IMR-90 (cell line): ENCODE measurements around the gene AXIN1. TPM values are rescaled to one million over a fixed set of nuclear protein-coding genes. Genes with fewer than 3 reads are reported as not detected.

Source experiments
- ATAC-seq: fragments of 200-7000 bp; cut with Tn5 transposase; 2 replicates; pipeline ENCODE4 v1.9.1; 2020; ENCODE audit warnings: low read depth, mild to moderate bottlenecking, moderate library complexity
- BruUV-seq: library from RNA; stranded (reverse); fragments of 400-500 nt; replicated peaks from 2 replicates; lab custom pipeline; 2021; lab: Mats Ljungman, UMichigan
- CTCF ChIA-PET: fragments of 300-600 bp; formaldehyde crosslinking; extraction: SDS; loops from one replicate; lab custom pipeline; 2021; ENCODE audit warnings: antibody characterized with exemption; lab: Yijun Ruan, JAX
- POLR2A ChIA-PET: fragments of 300-600 bp; sonication (Branson Sonifier 250); formaldehyde crosslinking; loops from one replicate; lab custom pipeline; 2022; ENCODE audit warnings: antibody characterized with exemption; ENCODE audit not compliant: unreplicated experiment; lab: Charles Lee
- DNase-seq: peaks from one replicate; pipeline ENCODE4 v3.0.0; 2013
- H2AFZ ChIP-seq: replicated peaks from 2 replicates; pipeline ENCODE3; 2013; ENCODE audit warnings: low read length, mild to moderate bottlenecking; ENCODE audit not compliant: poor library complexity
- H2AK5ac ChIP-seq: 2 replicates; pipeline ENCODE4 v1.6.1; 2013; ENCODE audit warnings: low read depth, low read length, inconsistent platforms
- H2AK9ac ChIP-seq: replicated peaks from 2 replicates; pipeline ENCODE3; 2013; ENCODE audit warnings: mild to moderate bottlenecking, low read depth, low read length, moderate library complexity; ENCODE audit not compliant: poor library complexity
- H2BK120ac ChIP-seq: 2 replicates; pipeline ENCODE4 v1.6.1; 2013; ENCODE audit warnings: low read depth, low read length, inconsistent platforms
- H2BK15ac ChIP-seq: 3 replicates; pipeline ENCODE4 v1.6.1; 2013; ENCODE audit warnings: low read depth, low read length, inconsistent platforms
- H2BK20ac ChIP-seq: 2 replicates; pipeline ENCODE4 v1.6.1; 2013; ENCODE audit warnings: low read depth, mild to moderate bottlenecking, inconsistent platforms, low read length, moderate library complexity
- H2BK5ac ChIP-seq: 2 replicates; pipeline ENCODE4 v1.6.1; 2013; ENCODE audit warnings: mild to moderate bottlenecking, low read depth, low read length, inconsistent platforms; ENCODE audit not compliant: poor library complexity, severe bottlenecking
- H3K14ac ChIP-seq: replicated peaks from 2 replicates; pipeline ENCODE4 v1.6.1; 2013; ENCODE audit warnings: low read depth, low read length, inconsistent platforms
- H3K18ac ChIP-seq: 2 replicates; pipeline ENCODE4 v1.6.1; 2013; ENCODE audit warnings: low read depth, low read length, control low read depth
- H3K23ac ChIP-seq: 2 replicates; pipeline ENCODE4 v1.6.1; 2013; ENCODE audit warnings: low read depth, low read length, inconsistent platforms
- H3K27ac ChIP-seq: 2 replicates; pipeline ENCODE4 v1.5.1; 2013; ENCODE audit warnings: mild to moderate bottlenecking, control low read depth, low read length; ENCODE audit not compliant: insufficient read depth
- H3K27me3 ChIP-seq: 2 replicates; pipeline ENCODE4 v1.6.1; 2013; ENCODE audit warnings: low read length; ENCODE audit not compliant: control insufficient read depth, insufficient read depth
- H3K36me3 ChIP-seq: 2 replicates; pipeline ENCODE4 v1.6.1; 2013; ENCODE audit warnings: low read length, mixed read lengths; ENCODE audit not compliant: control insufficient read depth, insufficient read depth
- H3K4ac ChIP-seq: 2 replicates; pipeline ENCODE4 v1.6.1; 2013; ENCODE audit warnings: low read depth, low read length, inconsistent platforms
- H3K4me1 ChIP-seq: 2 replicates; pipeline ENCODE4 v1.6.1; 2013; ENCODE audit warnings: low read length, mixed read lengths; ENCODE audit not compliant: control insufficient read depth, insufficient read depth
- H3K4me2 ChIP-seq: 2 replicates; pipeline ENCODE4 v1.6.1; 2013; ENCODE audit warnings: low read depth, mild to moderate bottlenecking, control low read depth, low read length, moderate library complexity
- H3K4me3 ChIP-seq: 2 replicates; pipeline ENCODE4 v1.5.1; 2013; ENCODE audit warnings: low read depth, mild to moderate bottlenecking, control low read depth, low read length, moderate library complexity; ENCODE audit not compliant: insufficient read depth
- H3K56ac ChIP-seq: 2 replicates; pipeline ENCODE4 v1.6.1; 2013; ENCODE audit warnings: low read length, inconsistent platforms; ENCODE audit not compliant: insufficient read depth; ENCODE audit errors: extremely low read depth
- H3K79me1 ChIP-seq, 2 experiments: 2 replicates each; pipeline ENCODE4 v1.6.1; 2013; ENCODE audit warnings: low read length in 2 of 2, inconsistent platforms in 1 of 2, low read depth in 1 of 2
- H3K9ac ChIP-seq: 2 replicates; pipeline ENCODE4 v1.6.1; 2013; ENCODE audit warnings: low read depth, low read length, control low read depth
- H3K9me1 ChIP-seq: 2 replicates; pipeline ENCODE4 v1.6.1; 2013; ENCODE audit warnings: low read length, inconsistent platforms; ENCODE audit not compliant: insufficient read depth
- H3K9me3 ChIP-seq: 2 replicates; pipeline ENCODE4 v1.6.1; 2013; ENCODE audit warnings: low read length; ENCODE audit not compliant: control insufficient read depth, insufficient read depth
- H4K20me1 ChIP-seq: 2 replicates; pipeline ENCODE4 v1.6.1; 2013; ENCODE audit warnings: low read length, inconsistent platforms; ENCODE audit not compliant: insufficient read depth
- H4K5ac ChIP-seq: 2 replicates; pipeline ENCODE4 v1.6.1; 2013; ENCODE audit warnings: mild to moderate bottlenecking, low read depth, low read length, control low read depth
- H4K8ac ChIP-seq, 2 experiments: 2 replicates each; pipeline ENCODE4 v1.6.1; 2013; ENCODE audit warnings: low read depth in 2 of 2, low read length in 2 of 2, control low read depth in 1 of 2, inconsistent platforms in 1 of 2
- H4K91ac ChIP-seq: 2 replicates; pipeline ENCODE4 v1.6.1; 2013; ENCODE audit warnings: low read depth, low read length, inconsistent platforms; ENCODE audit not compliant: insufficient read depth
- ELK1 ChIP-seq: fragments of 150-350 bp; IDR thresholded peaks from 2 replicates; pipeline ENCODE4 v1.6.1; 2016; ENCODE audit warnings: low read depth, mild to moderate bottlenecking, low read length, moderate library complexity, borderline replicate concordance
- WGBS, 2 experiments: methylation state at CpG; one replicate each; pipeline versions ENCODE4 v1.1.5 to v1.1.7; 2013; ENCODE audit warnings: missing lambda C conversion rate in 2 of 2; ENCODE audit not compliant: insufficient read length in 1 of 2; ENCODE audit errors: extremely low coverage in 2 of 2; 5-methylcytosine and 5-hydroxymethylcytosine counted together
- dilution Hi-C: fragments of 300-500 bp; cut with HindIII; formaldehyde crosslinking; loops from one replicate; pipeline ENCODE4 v1.14.3; 2018; ENCODE audit warnings: low sequenced_read_pairs; ENCODE audit not compliant: unreplicated experiment
- in situ Hi-C: fragments of 300-500 bp; cut with MboI; formaldehyde crosslinking; loops from 3 replicates; pipeline ENCODE4 v1.14.3; 2019; ENCODE audit warnings: low sequenced_read_pairs, inconsistent platforms, mixed read lengths
- intact Hi-C: fragments of 100-400 bp; cut with micrococcal nuclease; formaldehyde crosslinking; loops from 2 replicates; pipeline ENCODE4 v1.10.0; 2022
- polyA plus RNA-seq, 3 experiments: library from polyadenylated mRNA; depleted of rRNA; stranded (reverse); fragments of >200 nt; gene quantifications; 2 replicates each; pipeline ENCODE4 v1.2.3, GENCODE V29; 2012; ENCODE audit warnings: low replicate concordance in 1 of 3
- total RNA-seq: library from RNA; depleted of rRNA; stranded (reverse); fragments of >200 nt; gene quantifications from 2 replicates; pipeline ENCODE4 v1.2.3, GENCODE V29; 2012

AXIN1 gene
- total and polyA plus RNA-seq, 2 of the 4 experiments (the other 2 are of a cell fraction), result 10.9 to 14.2 TPM

- H3K23ac ChIP-seq, result no peak overlapping the region
- no peak for TF ChIP-seq ELK1
- no peaks in the 10 kb centered on the region for H3K27me3 ChIP-seq
- H2AFZ ChIP-seq, result no peak overlapping the region
- no peak for DNase-seq
- no peak overlapping the region for H4K91ac ChIP-seq
- 94% methylated on average over 16 of the region's 23 CpGs; no CpG with 5 or more reads in 1 of the 2 experiments for WGBS, 2 experiments
- H3K56ac ChIP-seq, result no peak overlapping the region
- peaks cover 56% of the 10 kb centered on the region for H3K36me3 ChIP-seq
- H3K4me3 ChIP-seq, result no peak overlapping the region
- no peak overlapping the region for H2AK5ac ChIP-seq
- peaks cover 3% of the 10 kb centered on the region; the same call in 1 of the 2 replicates for H3K4me1 ChIP-seq
- dilution Hi-C loops (no loop called here), intact Hi-C loops (no loop called here), in situ Hi-C loops (no loop called here)
- H3K4ac ChIP-seq, result no peak overlapping the region
- CTCF ChIA-PET, result interaction anchor here (0.6 kb wide), 1 partner anchor 764 kb away, joined by 3 read pairs; no protein-coding TSS in a partner anchor
- POLR2A ChIA-PET, result no interaction called here
- H4K20me1 ChIP-seq, result peaks cover 16% of the 10 kb centered on the region
- no peak overlapping the region for H2BK5ac ChIP-seq
- H3K79me1 ChIP-seq, result peaks cover 10 to 19% of the 10 kb centered on the region in 2 experiments; a peak in 3 of 4 replicates
- no peak overlapping the region for H2BK15ac ChIP-seq
- no peaks in the 10 kb centered on the region for H3K9me1 ChIP-seq
- H3K14ac ChIP-seq, result no peak overlapping the region
- H4K8ac ChIP-seq, result no peak overlapping the region
- no peak overlapping the region for H2BK20ac ChIP-seq
- no peak for ATAC-seq
- BruUV-seq, result no TSS peak
- H3K9ac ChIP-seq, result no peak overlapping the region
- H3K9me3 ChIP-seq, result no peaks in the 10 kb centered on the region
- no peak overlapping the region for H3K18ac ChIP-seq
- no peak overlapping the region for H4K5ac ChIP-seq
- H2BK120ac ChIP-seq, result no peak overlapping the region
- H3K4me2 ChIP-seq, result no peak overlapping the region
- H2AK9ac ChIP-seq, result peak overlapping the region; percentile 42
- no peak overlapping the region for H3K27ac ChIP-seq
Observed at GRCh38 chr16:375212-375611, 22.7 kb upstream of the AXIN1 start.
